MM.1S (cell line): ENCODE results near the gene KLC1.

ENCODE experiments used
- DNase-seq: peaks from one replicate; pipeline ENCODE4 v3.0.0-alpha.2; 2015
- H2AFZ ChIP-seq: fragments of 300-600 bp; sonication (generic); 2 replicates; pipeline ENCODE4 v1.6.0; 2016; ENCODE audit warnings: antibody characterized with exemption, low read length
- H3F3A ChIP-seq: fragments of 300-600 bp; sonication (generic); 2 replicates; pipeline ENCODE4 v1.6.1; 2016; ENCODE audit warnings: mild to moderate bottlenecking, antibody characterized with exemption, low read length, moderate library complexity, mixed read lengths; ENCODE audit not compliant: insufficient read depth
- H3K27ac ChIP-seq: fragments of 300-600 bp; sonication (generic); 2 replicates; pipeline ENCODE4 v1.5.1; 2016; ENCODE audit warnings: mild to moderate bottlenecking, low read length
- H3K27me3 ChIP-seq: fragments of 300-600 bp; sonication (generic); replicated peaks from 2 replicates; pipeline ENCODE4 v1.6.0; 2016; ENCODE audit warnings: low read length; ENCODE audit not compliant: insufficient read depth
- H3K36me3 ChIP-seq: fragments of 300-600 bp; sonication (generic); replicated peaks from 2 replicates; pipeline ENCODE4 v1.6.1; 2016; ENCODE audit warnings: mild to moderate bottlenecking, low read length, mixed read lengths; ENCODE audit not compliant: insufficient read depth
- H3K4me1 ChIP-seq: fragments of 300-600 bp; sonication (generic); 2 replicates; pipeline ENCODE4 v1.6.1; 2016; ENCODE audit warnings: low read length, mixed read lengths
- H3K4me2 ChIP-seq: fragments of 300-600 bp; sonication (generic); 2 replicates; pipeline ENCODE4 v1.6.0; 2016; ENCODE audit warnings: low read depth, low read length
- H3K4me3 ChIP-seq: fragments of 300-600 bp; sonication (generic); 2 replicates; pipeline ENCODE4 v1.5.1; 2016; ENCODE audit warnings: low read length, mixed read lengths
- H3K79me2 ChIP-seq: fragments of 300-600 bp; sonication (generic); 2 replicates; pipeline ENCODE4 v1.6.1; 2016; ENCODE audit warnings: mixed run types, low read length, mixed read lengths
- H3K9ac ChIP-seq: fragments of 300-600 bp; sonication (generic); 2 replicates; pipeline ENCODE4 v1.6.1; 2016; ENCODE audit warnings: low read length, mixed read lengths
- H3K9me2 ChIP-seq: fragments of 300-600 bp; sonication (generic); replicated peaks from 2 replicates; pipeline ENCODE4 v1.6.1; 2016; ENCODE audit warnings: mild to moderate bottlenecking, low read length, mixed read lengths; ENCODE audit not compliant: insufficient read depth
- H3K9me3 ChIP-seq: fragments of 300-600 bp; sonication (generic); replicated peaks from 2 replicates; pipeline ENCODE4 v1.6.1; 2016; ENCODE audit warnings: mild to moderate bottlenecking, low read length, mixed read lengths; ENCODE audit not compliant: insufficient read depth
- H4K20me1 ChIP-seq: fragments of 300-600 bp; sonication (generic); 2 replicates; pipeline ENCODE4 v1.6.1; 2016; ENCODE audit warnings: mild to moderate bottlenecking, low read length, moderate library complexity, mixed read lengths; ENCODE audit not compliant: insufficient read depth
- CTCF ChIP-seq: fragments of 300-600 bp; sonication (generic); IDR thresholded peaks from 2 replicates; pipeline ENCODE4 v1.5.1; 2016; ENCODE audit warnings: antibody characterized with exemption, low read length, mixed read lengths
- EZH2 ChIP-seq: fragments of 300-600 bp; sonication (generic); optimal IDR thresholded peaks from 2 replicates; pipeline ENCODE3; 2017; ENCODE audit warnings: low read depth, mild to moderate bottlenecking, antibody characterized with exemption, low read length, mixed read lengths
- EZH2phosphoT487 ChIP-seq: fragments of 300-600 bp; sonication (generic); IDR thresholded peaks from 2 replicates; pipeline ENCODE4 v1.6.1; 2018; ENCODE audit warnings: antibody characterized with exemption, low read length

The KLC1 gene

GRCh38 chr14:103638594-103638993 is 9.6 kb downstream of the KLC1 start:
- H4K20me1 ChIP-seq: peaks cover 5% of the 10 kb centered on the region; the same call in 1 of the 2 replicates

GRCh38 chr14:103641161-103641560 is 12.2 kb downstream of the KLC1 start:
- Histone ChIP-seq H3K9me3 (no peaks in the 10 kb centered on the region), H2AFZ (no peak overlapping the region), H3F3A (no peaks in the 10 kb centered on the region), H3K79me2 (peaks cover 85% of the 10 kb centered on the region), H3K27me3 (no peaks in the 10 kb centered on the region), H3K9ac (no peak overlapping the region), H3K36me3 (no peaks in the 10 kb centered on the region), H3K4me2 (no peak overlapping the region), H4K20me1 (peaks cover 5% of the 10 kb centered on the region; the same call in 1 of the 2 replicates), H3K4me1 (no peaks in the 10 kb centered on the region), H3K4me3 (no peak overlapping the region), H3K9me2 (no peaks in the 10 kb centered on the region), H3K27ac (no peak overlapping the region)
- no peak for TF ChIP-seq CTCF
- no peak for TF ChIP-seq EZH2phosphoT487
- TF ChIP-seq EZH2: no peak
- no peak for DNase-seq

More at GRCh38 chr14:103638594-103638993, 9.6 kb downstream of the KLC1 start:
- Histone ChIP-seq H3K9me2 (no peaks in the 10 kb centered on the region), H3K79me2 (peaks cover 88% of the 10 kb centered on the region), H3K4me1 (peaks cover 6% of the 10 kb centered on the region; the same call in 1 of the 2 replicates), H3K9me3 (no peaks in the 10 kb centered on the region), H3K27ac (no peak overlapping the region), H3K4me2 (no peak overlapping the region), H3K27me3 (no peaks in the 10 kb centered on the region), H3K9ac (no peak overlapping the region), H3K36me3 (no peaks in the 10 kb centered on the region), H3F3A (peaks cover 6% of the 10 kb centered on the region; the same call in 1 of the 2 replicates), H2AFZ (no peak overlapping the region), H3K4me3 (no peak overlapping the region)
- TF ChIP-seq EZH2phosphoT487 (no peak), CTCF (no peak), EZH2 (no peak)
- no peak for DNase-seq

- no peak for DNase-seq
- peaks cover 85% of the 10 kb centered on the region for H3K79me2 ChIP-seq
These were observed 17.2 kb downstream of the KLC1 start for GRCh38 chr14:103646189-103646588.

More at GRCh38 chr14:103646189-103646588, 17.2 kb downstream of the KLC1 start:
- Histone ChIP-seq H3F3A (no peaks in the 10 kb centered on the region), H3K9ac (no peak overlapping the region), H4K20me1 (no peaks in the 10 kb centered on the region; the same call in 1 of the 2 replicates), H3K4me1 (no peaks in the 10 kb centered on the region), H3K9me3 (no peaks in the 10 kb centered on the region), H2AFZ (no peak overlapping the region), H3K4me2 (no peak overlapping the region), H3K4me3 (no peak overlapping the region), H3K36me3 (no peaks in the 10 kb centered on the region), H3K27ac (no peak overlapping the region), H3K27me3 (no peaks in the 10 kb centered on the region), H3K9me2 (no peaks in the 10 kb centered on the region)
- TF ChIP-seq EZH2: no peak
- TF ChIP-seq CTCF: no peak
- TF ChIP-seq EZH2phosphoT487: no peak
